Endodermal cell (in vitro differentiated cells): ENCODE measurements around the gene CFAP46. TPM values are rescaled to one million over a fixed set of nuclear protein-coding genes. Genes with fewer than 3 reads are reported as not detected.

Source experiments
- DNase-seq: peaks from one replicate; pipeline ENCODE4 v3.0.0-alpha.2; 2017
- H3K27ac ChIP-seq: 2 replicates; pipeline ENCODE4 v1.5.1; 2013; ENCODE audit warnings: mild to moderate bottlenecking, low read depth, low read length, moderate library complexity
- H3K27me3 ChIP-seq: 2 replicates; pipeline ENCODE4 v1.6.1; 2013; ENCODE audit warnings: mild to moderate bottlenecking, low read length, moderate library complexity; ENCODE audit not compliant: insufficient read depth, control insufficient read depth, poor library complexity, severe bottlenecking
- H3K36me3 ChIP-seq: 2 replicates; pipeline ENCODE4 v1.7.0; 2013; ENCODE audit warnings: mild to moderate bottlenecking, low read length, moderate library complexity; ENCODE audit not compliant: control insufficient read depth, insufficient read depth
- H3K4me1 ChIP-seq: one replicate; pipeline ENCODE4 v1.7.0; 2013; ENCODE audit warnings: low read length; ENCODE audit not compliant: control insufficient read depth, insufficient read depth
- H3K4me3 ChIP-seq: 2 replicates; pipeline ENCODE4 v1.5.1; 2013; ENCODE audit warnings: mild to moderate bottlenecking, low read length, moderate library complexity
- H3K9ac ChIP-seq: 2 replicates; pipeline ENCODE4 v1.6.1; 2013; ENCODE audit warnings: mild to moderate bottlenecking, low read length, moderate library complexity; ENCODE audit not compliant: poor library complexity, severe bottlenecking; ENCODE audit errors: extremely low read depth
- H3K9me3 ChIP-seq: 2 replicates; pipeline ENCODE4 v1.6.1; 2013; ENCODE audit warnings: mild to moderate bottlenecking, low read length, moderate library complexity; ENCODE audit not compliant: control insufficient read depth
- H3K27ac Mint-ChIP-seq: 2 replicates; pipeline ENCODE4 v1.8.0; 2020; ENCODE audit warnings: mixed read lengths
- H3K27me3 Mint-ChIP-seq: 2 replicates; pipeline ENCODE4 v1.8.0; 2021; ENCODE audit warnings: mild to moderate bottlenecking, mixed read lengths; ENCODE audit not compliant: insufficient read depth
- H3K36me3 Mint-ChIP-seq: 2 replicates; pipeline ENCODE4 v1.8.0; 2020; ENCODE audit warnings: low read depth, mixed read lengths
- H3K4me1 Mint-ChIP-seq: 2 replicates; pipeline ENCODE4 v1.8.0; 2020; ENCODE audit warnings: mixed read lengths
- H3K4me3 Mint-ChIP-seq: 2 replicates; pipeline ENCODE4 v1.8.0; 2020; ENCODE audit warnings: mild to moderate bottlenecking, moderate library complexity, mixed read lengths
- H3K9me3 Mint-ChIP-seq: 2 replicates; pipeline ENCODE4 v1.8.0; 2020; ENCODE audit warnings: mild to moderate bottlenecking, mixed read lengths
- CTCF ChIP-seq: fragments of 200-600 bp; sonication (generic); conservative IDR thresholded peaks from 2 replicates; pipeline ENCODE4 v1.5.0; 2021; ENCODE audit warnings: antibody characterized with exemption, mild to moderate bottlenecking
- WGBS, 2 experiments: methylation state at CpG; one replicate each; pipeline versions ENCODE4 v1.1.5 to v1.1.7; 2013; ENCODE audit warnings: missing lambda C conversion rate in 2 of 2, mixed read lengths in 1 of 2; ENCODE audit not compliant: insufficient coverage in 1 of 2, insufficient read length in 1 of 2; 5-methylcytosine and 5-hydroxymethylcytosine counted together
- total RNA-seq, 2 donors: library from RNA; stranded (reverse); fragmentation: NEBNext Ultra II Directional in 1 of 2; extraction: Animal tissue kit (Norgen Biotek cat#: 25700) in 1 of 2; gene quantifications; 2 replicates in 1 of 2; 3 replicates in 1 of 2; pipeline ENCODE4 v1.2.1, GENCODE V29; 2021

The CFAP46 gene
- total RNA-seq, 2 donors from 2014 or later, result 9.9 to 10.5 TPM

GRCh38 chr10:132842397-132842796 lies 100.0 kb downstream of the CFAP46 start:
- H3K27ac Mint-ChIP-seq, result no peak overlapping the region

GRCh38 chr10:132841615-132841975 lies 100.8 kb downstream of the CFAP46 start:
- no peak overlapping the region for H3K9ac ChIP-seq
- no peak overlapping the region for H3K27ac Mint-ChIP-seq
- peaks cover 9% of the 10 kb centered on the region for H3K9me3 ChIP-seq
- no peak for DNase-seq
- 72 to 89% methylated on average over 2 to 3 of the region's 3 CpGs for WGBS, 2 experiments
- no peaks in the 10 kb centered on the region for H3K4me1 Mint-ChIP-seq
- H3K9me3 Mint-ChIP-seq, result peaks cover 17% of the 10 kb centered on the region
- no peaks in the 10 kb centered on the region for H3K36me3 ChIP-seq
- H3K36me3 Mint-ChIP-seq, result no peaks in the 10 kb centered on the region
- peaks cover 3% of the 10 kb centered on the region for H3K27me3 Mint-ChIP-seq
- no peak overlapping the region for H3K4me3 Mint-ChIP-seq
- H3K27ac ChIP-seq, result no peak overlapping the region
- H3K4me1 ChIP-seq, result no peaks in the 10 kb centered on the region
- no peak overlapping the region for H3K4me3 ChIP-seq
- no peaks in the 10 kb centered on the region for H3K27me3 ChIP-seq
- TF ChIP-seq CTCF, result no peak

More at GRCh38 chr10:132842397-132842796, 100.0 kb downstream of the CFAP46 start:
- no peak overlapping the region for H3K27ac ChIP-seq
- H3K9me3 Mint-ChIP-seq, result peaks cover 17% of the 10 kb centered on the region
- WGBS, 2 experiments, result 91 to 96% methylated on average over 3 of the region's 3 CpGs
- peak overlapping the region; percentile 17 for H3K4me3 ChIP-seq
- H3K36me3 ChIP-seq, result no peaks in the 10 kb centered on the region
- H3K4me1 ChIP-seq, result no peaks in the 10 kb centered on the region
- H3K36me3 Mint-ChIP-seq, result no peaks in the 10 kb centered on the region
- no peak for TF ChIP-seq CTCF
- H3K4me1 Mint-ChIP-seq, result no peaks in the 10 kb centered on the region
- no peaks in the 10 kb centered on the region for H3K27me3 ChIP-seq
- no peak for DNase-seq
- no peak overlapping the region for H3K4me3 Mint-ChIP-seq
- H3K27me3 Mint-ChIP-seq, result peaks cover 3% of the 10 kb centered on the region
- peaks cover 9% of the 10 kb centered on the region for H3K9me3 ChIP-seq
- no peak overlapping the region for H3K9ac ChIP-seq

- no peak for TF ChIP-seq CTCF
- H3K27me3 Mint-ChIP-seq, result peaks cover 3% of the 10 kb centered on the region
Measured at GRCh38 chr10:132840698-132841614, 101.4 kb downstream of the CFAP46 start.

More at GRCh38 chr10:132840698-132841614, 101.4 kb downstream of the CFAP46 start:
- no peak overlapping the region for H3K9ac ChIP-seq
- Mint-ChIP-seq H3K36me3 (no peaks in the 10 kb centered on the region), H3K27ac (no peak overlapping the region), H3K9me3 (peaks cover 17% of the 10 kb centered on the region), H3K4me3 (no peak overlapping the region), H3K4me1 (no peaks in the 10 kb centered on the region)
- H3K4me1 ChIP-seq, result no peaks in the 10 kb centered on the region
- 92 to 94% methylated on average over 20 to 24 of the region's 24 CpGs for WGBS, 2 experiments
- no peak for DNase-seq
- H3K36me3 ChIP-seq, result no peaks in the 10 kb centered on the region
- no peak overlapping the region for H3K4me3 ChIP-seq
- H3K27ac ChIP-seq, result no peak overlapping the region
- H3K9me3 ChIP-seq, result peaks cover 9% of the 10 kb centered on the region
- H3K27me3 ChIP-seq, result no peaks in the 10 kb centered on the region
